ENCODE measurements around the gene FHAD1.

GRCh38 chr1:15256584-15256983 lies 9.6 kb downstream of the FHAD1 start:
- no peak for TF ChIP-seq MAX (IDR thresholded peaks at IDR 0.05)
- TF ChIP-seq POLR2A (IDR thresholded peaks at IDR 0.05; ENCODE audit: borderline replicate concordance, extremely low read depth, insufficient read depth, insufficient read length): no peak
- TF ChIP-seq CTCF (IDR thresholded peaks at IDR 0.05 in 2 of 3, conservative IDR thresholded peaks at IDR 0.05 in 1 of 3; ENCODE audit: borderline replicate concordance in 1 of 3, insufficient read depth in 1 of 3, low read depth in 2 of 3, low read length in 2 of 3): no peak
- no peak for TF ChIP-seq TCF7L2 (IDR thresholded peaks at IDR 0.05; ENCODE audit: borderline replicate concordance, extremely low read depth, insufficient read depth, insufficient read length)
- no peak for TF ChIP-seq EZH2 (IDR thresholded peaks at IDR 0.05)
- TF ChIP-seq ELF1 (IDR thresholded peaks at IDR 0.05; ENCODE audit: borderline replicate concordance, low read depth): no peak
- no peak for TF ChIP-seq CEBPB (IDR thresholded peaks at IDR 0.05; ENCODE audit: low read depth)
- TF ChIP-seq SIN3A (IDR thresholded peaks at IDR 0.05; ENCODE audit: low read depth): no peak

Data from HCT116 (cell line).